ENCODE data around the gene ZNF280D.
A peak's percentile ranks its signal among the peaks of the same experiment; 100 is the strongest.

Gene ZNF280D

GRCh38 chr15:56608140-56608778, 125.0 kb downstream of the ZNF280D start:
- H3K4me3 ChIP-seq (ENCODE audit: low read depth, low read length), result no peak overlapping the region
- no peak for TF ChIP-seq CTCF (IDR thresholded peaks at IDR 0.05; ENCODE audit: low read depth, low read length, missing control alignments)

GRCh38 chr15:56602253-56602652, 131.1 kb downstream of the ZNF280D start:
- no peaks in the 10 kb centered on the region for H3K36me3 ChIP-seq (replicated peaks)
- DNase-seq, result no peak
- H3K4me3 ChIP-seq (ENCODE audit: low read depth, low read length), result no peak overlapping the region
- no peaks in the 10 kb centered on the region for H3K27me3 ChIP-seq (replicated peaks)
- H3K27ac ChIP-seq, result no peak overlapping the region
- TF ChIP-seq CTCF (IDR thresholded peaks at IDR 0.05; ENCODE audit: low read depth, low read length, missing control alignments), result no peak
- in situ Hi-C loops (cut with HindIII; ENCODE audit: low pct_ligation_motif_present, low sequenced_read_pairs), result no loop called here

More at GRCh38 chr15:56608140-56608778, 125.0 kb downstream of the ZNF280D start:
- Histone ChIP-seq H3K27ac (no peak overlapping the region), H3K27me3 (replicated peaks) (no peaks in the 10 kb centered on the region), H3K36me3 (replicated peaks) (no peaks in the 10 kb centered on the region)
- DNase-seq, result peak; percentile 20
- in situ Hi-C loops (cut with HindIII; ENCODE audit: low pct_ligation_motif_present, low sequenced_read_pairs), result no loop called here

- no peaks in the 10 kb centered on the region for H3K36me3 ChIP-seq (replicated peaks)
- no peak for TF ChIP-seq CTCF (IDR thresholded peaks at IDR 0.05; ENCODE audit: low read depth, low read length, missing control alignments)
- H3K27ac ChIP-seq, result no peak overlapping the region
- DNase-seq, result no peak
- in situ Hi-C loops (cut with HindIII; ENCODE audit: low pct_ligation_motif_present, low sequenced_read_pairs), result no loop called here
- H3K4me3 ChIP-seq (ENCODE audit: low read depth, low read length), result no peak overlapping the region
- no peaks in the 10 kb centered on the region for H3K27me3 ChIP-seq (replicated peaks)
Measured at GRCh38 chr15:56600380-56600779, 132.9 kb downstream of the ZNF280D start.

- Histone ChIP-seq H3K36me3 (replicated peaks) (no peaks in the 10 kb centered on the region), H3K27me3 (replicated peaks) (no peaks in the 10 kb centered on the region), H3K27ac (peak overlapping the region; percentile 22), H3K4me3 (ENCODE audit: low read depth, low read length) (no peak overlapping the region)
- TF ChIP-seq CTCF (IDR thresholded peaks at IDR 0.05; ENCODE audit: low read depth, low read length, missing control alignments), result no peak
- in situ Hi-C loops (cut with HindIII; ENCODE audit: low pct_ligation_motif_present, low sequenced_read_pairs), result no loop called here
- DNase-seq, result peak; percentile 40
Measured at GRCh38 chr15:56598991-56599390, 134.3 kb downstream of the ZNF280D start.

GRCh38 chr15:56587686-56588085, 145.6 kb downstream of the ZNF280D start:
- Histone ChIP-seq H3K36me3 (replicated peaks) (no peaks in the 10 kb centered on the region), H3K4me3 (ENCODE audit: low read depth, low read length) (no peak overlapping the region), H3K27ac (no peak overlapping the region), H3K27me3 (replicated peaks) (no peaks in the 10 kb centered on the region)
- no peak for TF ChIP-seq CTCF (IDR thresholded peaks at IDR 0.05; ENCODE audit: low read depth, low read length, missing control alignments)
- in situ Hi-C loops (cut with HindIII; ENCODE audit: low pct_ligation_motif_present, low sequenced_read_pairs), result no loop called here
- peak; percentile 33 for DNase-seq

GRCh38 chr15:56586206-56586605, 147.1 kb downstream of the ZNF280D start:
- Histone ChIP-seq H3K4me3 (ENCODE audit: low read depth, low read length) (no peak overlapping the region), H3K36me3 (replicated peaks) (no peaks in the 10 kb centered on the region), H3K27ac (no peak overlapping the region), H3K27me3 (replicated peaks) (no peaks in the 10 kb centered on the region)
- no peak for DNase-seq
- in situ Hi-C loops (cut with HindIII; ENCODE audit: low pct_ligation_motif_present, low sequenced_read_pairs), result no loop called here
- no peak for TF ChIP-seq CTCF (IDR thresholded peaks at IDR 0.05; ENCODE audit: low read depth, low read length, missing control alignments)
